IMR-90 (cell line): ENCODE measurements around the gene TENM4. TPM values are rescaled to one million over a fixed set of nuclear protein-coding genes. Genes with fewer than 3 reads are reported as not detected.

Source experiments
- ATAC-seq: fragments of 200-7000 bp; cut with Tn5 transposase; 2 replicates; pipeline ENCODE4 v1.9.1; 2020; ENCODE audit warnings: low read depth, mild to moderate bottlenecking, moderate library complexity
- BruUV-seq: library from RNA; stranded (reverse); fragments of 400-500 nt; replicated peaks from 2 replicates; lab custom pipeline; 2021; lab: Mats Ljungman, UMichigan
- CTCF ChIA-PET: fragments of 300-600 bp; formaldehyde crosslinking; extraction: SDS; loops from one replicate; lab custom pipeline; 2021; ENCODE audit warnings: antibody characterized with exemption; lab: Yijun Ruan, JAX
- POLR2A ChIA-PET: fragments of 300-600 bp; sonication (Branson Sonifier 250); formaldehyde crosslinking; loops from one replicate; lab custom pipeline; 2022; ENCODE audit warnings: antibody characterized with exemption; ENCODE audit not compliant: unreplicated experiment; lab: Charles Lee
- DNase-seq: peaks from one replicate; pipeline ENCODE4 v3.0.0; 2013
- H2AFZ ChIP-seq: replicated peaks from 2 replicates; pipeline ENCODE3; 2013; ENCODE audit warnings: low read length, mild to moderate bottlenecking; ENCODE audit not compliant: poor library complexity
- H2AK5ac ChIP-seq: 2 replicates; pipeline ENCODE4 v1.6.1; 2013; ENCODE audit warnings: low read depth, low read length, inconsistent platforms
- H2AK9ac ChIP-seq: replicated peaks from 2 replicates; pipeline ENCODE3; 2013; ENCODE audit warnings: mild to moderate bottlenecking, low read depth, low read length, moderate library complexity; ENCODE audit not compliant: poor library complexity
- H2BK120ac ChIP-seq: 2 replicates; pipeline ENCODE4 v1.6.1; 2013; ENCODE audit warnings: low read depth, low read length, inconsistent platforms
- H2BK15ac ChIP-seq: 3 replicates; pipeline ENCODE4 v1.6.1; 2013; ENCODE audit warnings: low read depth, low read length, inconsistent platforms
- H2BK20ac ChIP-seq: 2 replicates; pipeline ENCODE4 v1.6.1; 2013; ENCODE audit warnings: low read depth, mild to moderate bottlenecking, inconsistent platforms, low read length, moderate library complexity
- H2BK5ac ChIP-seq: 2 replicates; pipeline ENCODE4 v1.6.1; 2013; ENCODE audit warnings: mild to moderate bottlenecking, low read depth, low read length, inconsistent platforms; ENCODE audit not compliant: poor library complexity, severe bottlenecking
- H3K14ac ChIP-seq: replicated peaks from 2 replicates; pipeline ENCODE4 v1.6.1; 2013; ENCODE audit warnings: low read depth, low read length, inconsistent platforms
- H3K18ac ChIP-seq: 2 replicates; pipeline ENCODE4 v1.6.1; 2013; ENCODE audit warnings: low read depth, low read length, control low read depth
- H3K23ac ChIP-seq: 2 replicates; pipeline ENCODE4 v1.6.1; 2013; ENCODE audit warnings: low read depth, low read length, inconsistent platforms
- H3K27ac ChIP-seq: 2 replicates; pipeline ENCODE4 v1.5.1; 2013; ENCODE audit warnings: mild to moderate bottlenecking, control low read depth, low read length; ENCODE audit not compliant: insufficient read depth
- H3K27me3 ChIP-seq: 2 replicates; pipeline ENCODE4 v1.6.1; 2013; ENCODE audit warnings: low read length; ENCODE audit not compliant: control insufficient read depth, insufficient read depth
- H3K36me3 ChIP-seq: 2 replicates; pipeline ENCODE4 v1.6.1; 2013; ENCODE audit warnings: low read length, mixed read lengths; ENCODE audit not compliant: control insufficient read depth, insufficient read depth
- H3K4ac ChIP-seq: 2 replicates; pipeline ENCODE4 v1.6.1; 2013; ENCODE audit warnings: low read depth, low read length, inconsistent platforms
- H3K4me1 ChIP-seq: 2 replicates; pipeline ENCODE4 v1.6.1; 2013; ENCODE audit warnings: low read length, mixed read lengths; ENCODE audit not compliant: control insufficient read depth, insufficient read depth
- H3K4me2 ChIP-seq: 2 replicates; pipeline ENCODE4 v1.6.1; 2013; ENCODE audit warnings: low read depth, mild to moderate bottlenecking, control low read depth, low read length, moderate library complexity
- H3K4me3 ChIP-seq: 2 replicates; pipeline ENCODE4 v1.5.1; 2013; ENCODE audit warnings: low read depth, mild to moderate bottlenecking, control low read depth, low read length, moderate library complexity; ENCODE audit not compliant: insufficient read depth
- H3K56ac ChIP-seq: 2 replicates; pipeline ENCODE4 v1.6.1; 2013; ENCODE audit warnings: low read length, inconsistent platforms; ENCODE audit not compliant: insufficient read depth; ENCODE audit errors: extremely low read depth
- H3K79me1 ChIP-seq, 2 experiments: 2 replicates each; pipeline ENCODE4 v1.6.1; 2013; ENCODE audit warnings: low read length in 2 of 2, inconsistent platforms in 1 of 2, low read depth in 1 of 2
- H3K9ac ChIP-seq: 2 replicates; pipeline ENCODE4 v1.6.1; 2013; ENCODE audit warnings: low read depth, low read length, control low read depth
- H3K9me1 ChIP-seq: 2 replicates; pipeline ENCODE4 v1.6.1; 2013; ENCODE audit warnings: low read length, inconsistent platforms; ENCODE audit not compliant: insufficient read depth
- H3K9me3 ChIP-seq: 2 replicates; pipeline ENCODE4 v1.6.1; 2013; ENCODE audit warnings: low read length; ENCODE audit not compliant: control insufficient read depth, insufficient read depth
- H4K20me1 ChIP-seq: 2 replicates; pipeline ENCODE4 v1.6.1; 2013; ENCODE audit warnings: low read length, inconsistent platforms; ENCODE audit not compliant: insufficient read depth
- H4K5ac ChIP-seq: 2 replicates; pipeline ENCODE4 v1.6.1; 2013; ENCODE audit warnings: mild to moderate bottlenecking, low read depth, low read length, control low read depth
- H4K8ac ChIP-seq, 2 experiments: 2 replicates each; pipeline ENCODE4 v1.6.1; 2013; ENCODE audit warnings: low read depth in 2 of 2, low read length in 2 of 2, control low read depth in 1 of 2, inconsistent platforms in 1 of 2
- H4K91ac ChIP-seq: 2 replicates; pipeline ENCODE4 v1.6.1; 2013; ENCODE audit warnings: low read depth, low read length, inconsistent platforms; ENCODE audit not compliant: insufficient read depth
- BHLHE40 ChIP-seq: fragments of 150-350 bp; IDR thresholded peaks from 2 replicates; pipeline ENCODE4 v1.6.1; 2016; ENCODE audit warnings: mild to moderate bottlenecking, low read depth, low read length
- SMC3 ChIP-seq: fragments of 150-350 bp; IDR thresholded peaks from 2 replicates; pipeline ENCODE4 v1.6.1; 2016; ENCODE audit warnings: low read depth, mild to moderate bottlenecking, antibody characterized with exemption, low read length, moderate library complexity
- WGBS, 2 experiments: methylation state at CpG; one replicate each; pipeline versions ENCODE4 v1.1.5 to v1.1.7; 2013; ENCODE audit warnings: missing lambda C conversion rate in 2 of 2; ENCODE audit not compliant: insufficient read length in 1 of 2; ENCODE audit errors: extremely low coverage in 2 of 2; 5-methylcytosine and 5-hydroxymethylcytosine counted together
- dilution Hi-C: fragments of 300-500 bp; cut with HindIII; formaldehyde crosslinking; loops from one replicate; pipeline ENCODE4 v1.14.3; 2018; ENCODE audit warnings: low sequenced_read_pairs; ENCODE audit not compliant: unreplicated experiment
- in situ Hi-C: fragments of 300-500 bp; cut with MboI; formaldehyde crosslinking; loops from 3 replicates; pipeline ENCODE4 v1.14.3; 2019; ENCODE audit warnings: low sequenced_read_pairs, inconsistent platforms, mixed read lengths
- intact Hi-C: fragments of 100-400 bp; cut with micrococcal nuclease; formaldehyde crosslinking; loops from 2 replicates; pipeline ENCODE4 v1.10.0; 2022
- polyA plus RNA-seq, 3 experiments: library from polyadenylated mRNA; depleted of rRNA; stranded (reverse); fragments of >200 nt; gene quantifications; 2 replicates each; pipeline ENCODE4 v1.2.3, GENCODE V29; 2012; ENCODE audit warnings: low replicate concordance in 1 of 3
- total RNA-seq: library from RNA; depleted of rRNA; stranded (reverse); fragments of >200 nt; gene quantifications from 2 replicates; pipeline ENCODE4 v1.2.3, GENCODE V29; 2012

TENM4 gene
- total and polyA plus RNA-seq, 2 of the 4 experiments (the other 2 are of a cell fraction): 7.4 to 9.0 TPM

- BruUV-seq: no TSS peak
- DNase-seq (no peak), ATAC-seq (no peak)
- 62% methylated on average over 3 of the region's 7 CpGs; no CpG with 5 or more reads in 1 of the 2 experiments for WGBS, 2 experiments
- ChIA-PET POLR2A (no interaction called here), CTCF (no interaction called here)
- Histone ChIP-seq H2BK20ac (no peak overlapping the region), H2BK5ac (no peak overlapping the region), H2BK15ac (no peak overlapping the region), H3K14ac (no peak overlapping the region), H3K4me3 (no peak overlapping the region), H3K23ac (no peak overlapping the region), H2BK120ac (no peak overlapping the region), H3K27ac (no peak overlapping the region), H4K91ac (no peak overlapping the region), H3K79me1 (no peaks in the 10 kb centered on the region), H4K5ac (no peak overlapping the region; the same call in 1 of the 2 replicates), H2AK9ac (no peak overlapping the region), H3K36me3 (peaks cover 5% of the 10 kb centered on the region; the same call in 1 of the 2 replicates), H4K20me1 (no peaks in the 10 kb centered on the region), H2AK5ac (no peak overlapping the region), H2AFZ (no peak overlapping the region), H3K56ac (no peak overlapping the region), H3K4me2 (no peak overlapping the region), H3K4me1 (peaks cover 8% of the 10 kb centered on the region; the same call in 1 of the 2 replicates), H3K27me3 (no peaks in the 10 kb centered on the region), H3K18ac (no peak overlapping the region), H3K9ac (no peak overlapping the region), H3K4ac (no peak overlapping the region), H3K9me3 (no peaks in the 10 kb centered on the region), H4K8ac (no peak overlapping the region), H3K9me1 (peaks cover 3% of the 10 kb centered on the region; the same call in 1 of the 2 replicates)
- TF ChIP-seq BHLHE40 (no peak), SMC3 (no peak)
- dilution Hi-C loops (no loop called here), in situ Hi-C loops (no loop called here), intact Hi-C loops (no loop called here)
Observed at GRCh38 chr11:78851878-78852586, 588.8 kb downstream of the TENM4 start.
